RWPE1 (cell line): ENCODE data around the gene ERFL.

ENCODE experiments used
- CTCF ChIA-PET: fragments of 350-600 bp; sonication (Branson Sonifier 250); formaldehyde crosslinking; extraction: SDS; loops from one replicate; lab custom pipeline; 2021; lab: Yijun Ruan, JAX
- POLR2A ChIA-PET: fragments of 400-600 bp; formaldehyde crosslinking; extraction: SDS; loops from one replicate; lab custom pipeline; 2020; ENCODE audit warnings: antibody characterized with exemption; ENCODE audit not compliant: low non-redundant PET; lab: Yijun Ruan, JAX
- DNase-seq: peaks from one replicate; pipeline ENCODE4 v3.0.0; 2012; ENCODE audit warnings: low spot score
- H3K27ac ChIP-seq: fragments of 450-650 bp; 2 replicates; pipeline ENCODE4 v1.5.1; 2017
- TF ChIP-seq, protein P1 (sequence below): fragments of 450-650 bp; conservative IDR thresholded peaks from 2 replicates; pipeline ENCODE4 v1.5.1; 2017; ENCODE audit warnings: low read depth, mild to moderate bottlenecking

Gene ERFL

DNA sequence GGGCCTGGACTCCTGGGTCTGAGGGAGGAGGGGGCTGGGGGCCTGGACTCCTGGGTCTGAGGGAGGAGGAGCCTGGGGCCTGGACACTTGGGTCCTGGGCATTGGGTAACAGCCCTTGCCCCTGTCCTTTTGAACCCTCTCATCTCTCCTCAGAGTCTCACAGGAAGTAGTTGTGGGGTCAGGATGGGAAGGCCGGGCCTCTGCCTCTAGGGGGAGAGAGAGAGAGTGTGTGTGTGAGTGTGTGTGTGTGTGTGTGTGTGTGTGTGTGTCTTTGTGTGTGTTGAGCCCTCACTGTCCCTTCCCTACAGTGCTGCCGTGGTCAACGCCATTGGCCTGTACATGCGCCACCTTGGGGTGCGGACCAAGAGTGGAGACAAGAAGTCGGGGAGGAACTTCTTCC is 34.4 kb downstream of the ERFL start:
- TF ChIP-seq, protein P1, sequence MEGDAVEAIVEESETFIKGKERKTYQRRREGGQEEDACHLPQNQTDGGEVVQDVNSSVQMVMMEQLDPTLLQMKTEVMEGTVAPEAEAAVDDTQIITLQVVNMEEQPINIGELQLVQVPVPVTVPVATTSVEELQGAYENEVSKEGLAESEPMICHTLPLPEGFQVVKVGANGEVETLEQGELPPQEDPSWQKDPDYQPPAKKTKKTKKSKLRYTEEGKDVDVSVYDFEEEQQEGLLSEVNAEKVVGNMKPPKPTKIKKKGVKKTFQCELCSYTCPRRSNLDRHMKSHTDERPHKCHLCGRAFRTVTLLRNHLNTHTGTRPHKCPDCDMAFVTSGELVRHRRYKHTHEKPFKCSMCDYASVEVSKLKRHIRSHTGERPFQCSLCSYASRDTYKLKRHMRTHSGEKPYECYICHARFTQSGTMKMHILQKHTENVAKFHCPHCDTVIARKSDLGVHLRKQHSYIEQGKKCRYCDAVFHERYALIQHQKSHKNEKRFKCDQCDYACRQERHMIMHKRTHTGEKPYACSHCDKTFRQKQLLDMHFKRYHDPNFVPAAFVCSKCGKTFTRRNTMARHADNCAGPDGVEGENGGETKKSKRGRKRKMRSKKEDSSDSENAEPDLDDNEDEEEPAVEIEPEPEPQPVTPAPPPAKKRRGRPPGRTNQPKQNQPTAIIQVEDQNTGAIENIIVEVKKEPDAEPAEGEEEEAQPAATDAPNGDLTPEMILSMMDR = no peak
- 0 out of 2 replicates have a peak overlapping the region, but pooled peaks have one; percentile 21 for H3K27ac ChIP-seq
- POLR2A ChIA-PET = no interaction called here
- CTCF ChIA-PET = no interaction called here
- DNase-seq = no peak

DNA sequence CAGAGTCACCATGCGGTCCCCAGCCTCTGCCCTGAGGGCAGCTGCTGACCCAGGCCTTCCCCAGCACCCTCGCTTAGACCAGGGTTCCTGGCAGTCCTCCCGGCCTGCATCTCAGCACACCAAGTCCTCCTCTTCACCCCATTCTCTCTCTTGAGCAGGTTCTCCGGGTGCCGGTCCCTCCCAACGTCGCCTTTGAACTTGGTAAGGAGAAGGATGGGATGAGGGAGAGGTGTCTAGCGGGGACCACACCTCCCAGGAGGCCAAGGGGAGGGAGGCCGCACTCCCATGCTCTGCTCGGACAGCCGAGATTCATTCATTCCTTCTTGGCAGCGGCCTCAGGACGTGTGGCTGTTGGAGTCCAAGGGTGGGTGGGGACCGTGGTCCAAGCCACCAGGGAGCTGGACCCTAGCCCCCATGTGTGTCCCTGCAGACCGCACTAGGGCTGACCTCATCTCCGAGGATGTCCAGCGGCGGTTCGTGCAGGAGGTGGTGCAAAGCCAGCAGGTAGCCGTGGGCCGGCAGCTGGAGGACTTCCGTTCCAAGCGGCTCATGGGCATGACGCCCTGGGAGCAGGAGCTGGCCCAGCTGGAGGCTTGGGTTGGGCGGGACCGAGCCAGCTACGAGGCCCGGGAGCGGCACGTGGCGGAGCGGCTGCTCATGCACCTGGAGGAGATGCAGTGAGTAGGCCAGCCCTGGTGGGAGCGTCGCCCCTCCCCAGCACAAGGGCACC is 35.9 kb downstream of the ERFL start:
- CTCF ChIA-PET = interaction anchor here (1.9 kb wide), 1 partner anchor 19 kb away, joined by 4 read pairs; no protein-coding TSS in a partner anchor
- POLR2A ChIA-PET = no interaction called here
- DNase-seq = no peak
- H3K27ac ChIP-seq = 0 out of 2 replicates have a peak overlapping the region, but pooled peaks have one; percentile 6
- TF ChIP-seq, protein P1 = no peak

DNA sequence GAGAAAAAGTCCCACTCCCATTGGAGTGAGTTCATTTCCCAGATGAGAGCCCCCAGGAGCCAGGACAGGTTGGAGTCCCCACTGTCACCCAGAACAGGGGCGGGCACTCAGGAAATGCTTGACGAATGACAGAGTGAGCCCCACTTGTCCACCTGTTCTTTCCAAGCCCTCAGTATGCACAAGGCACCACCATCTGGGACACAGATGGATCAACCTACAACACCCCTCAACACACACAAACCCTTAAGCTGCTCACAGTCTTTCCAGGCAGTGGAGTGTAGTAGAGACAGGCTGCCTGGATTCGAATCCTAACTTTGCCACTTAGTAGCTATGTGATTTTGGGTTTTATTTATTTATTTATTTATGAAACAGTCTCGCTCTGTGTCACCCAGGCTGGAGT is 37.3 kb downstream of the ERFL start:
- ChIA-PET CTCF (interaction anchor here (0.7 to 1.9 kb wide), 2 partner anchors 18 to 21 kb away, joined by 3 to 4 read pairs; no protein-coding TSS in a partner anchor), POLR2A (no interaction called here)
- TF ChIP-seq, protein P1 = no peak
- H3K27ac ChIP-seq = no peak overlapping the region
- no peak for DNase-seq

DNA sequence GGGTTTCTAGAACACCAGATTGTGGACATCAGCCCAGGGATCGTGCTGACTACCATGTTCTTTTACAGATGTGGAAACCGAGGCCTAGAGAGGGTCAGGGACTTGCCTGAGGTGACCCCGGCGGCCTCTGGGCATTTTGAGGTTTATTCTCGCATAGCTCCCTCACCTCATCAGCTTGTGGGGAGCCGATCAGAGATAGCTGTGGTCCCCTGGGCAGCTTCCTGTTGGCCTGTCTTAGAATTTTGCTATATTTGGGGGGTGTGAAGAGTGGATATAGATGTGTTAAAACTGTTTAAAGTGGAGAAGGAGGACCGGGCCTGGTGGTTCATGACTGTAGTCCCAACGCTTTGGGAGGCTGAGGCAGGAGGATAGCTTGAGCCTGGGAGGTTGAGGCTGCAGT is 38.4 kb downstream of the ERFL start:
- ChIA-PET POLR2A (no interaction called here), CTCF (interaction anchor here (1.2 kb wide), 1 partner anchor 27 kb away, joined by 3 read pairs; no protein-coding TSS in a partner anchor)
- TF ChIP-seq, protein P1 = no peak
- peak overlapping the region; percentile 91; the same call in 1 of the 2 replicates for H3K27ac ChIP-seq
- no peak for DNase-seq

DNA sequence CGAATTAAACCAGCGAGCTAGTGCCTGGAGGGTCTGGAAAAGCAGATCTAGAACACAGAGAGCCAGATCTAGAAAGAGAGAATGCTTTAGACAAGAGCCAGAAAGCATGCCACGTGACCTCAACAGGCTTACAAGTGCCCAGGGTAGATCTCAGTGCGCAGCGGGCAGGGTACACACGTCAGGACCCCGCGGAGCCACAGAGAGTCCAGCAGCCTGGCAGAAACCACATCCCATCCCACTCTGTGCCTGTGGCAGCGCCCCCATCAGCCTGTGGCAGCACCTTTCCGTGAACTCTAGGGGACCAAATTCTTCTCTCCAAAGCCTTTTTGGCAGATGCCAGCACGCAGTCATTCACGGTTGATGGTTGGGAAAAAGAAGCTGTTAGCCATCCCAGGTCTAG is 39.3 kb downstream of the ERFL start:
- CTCF ChIA-PET = no interaction called here
- DNase-seq = no peak
- H3K27ac ChIP-seq = peak overlapping the region; percentile 91
- TF ChIP-seq, protein P1 = no peak
- POLR2A ChIA-PET = interaction anchor here (0.5 kb wide), 1 partner anchor 1463 kb away, joined by 3 read pairs; the partner anchor contains the start of gene SERTAD1

DNA sequence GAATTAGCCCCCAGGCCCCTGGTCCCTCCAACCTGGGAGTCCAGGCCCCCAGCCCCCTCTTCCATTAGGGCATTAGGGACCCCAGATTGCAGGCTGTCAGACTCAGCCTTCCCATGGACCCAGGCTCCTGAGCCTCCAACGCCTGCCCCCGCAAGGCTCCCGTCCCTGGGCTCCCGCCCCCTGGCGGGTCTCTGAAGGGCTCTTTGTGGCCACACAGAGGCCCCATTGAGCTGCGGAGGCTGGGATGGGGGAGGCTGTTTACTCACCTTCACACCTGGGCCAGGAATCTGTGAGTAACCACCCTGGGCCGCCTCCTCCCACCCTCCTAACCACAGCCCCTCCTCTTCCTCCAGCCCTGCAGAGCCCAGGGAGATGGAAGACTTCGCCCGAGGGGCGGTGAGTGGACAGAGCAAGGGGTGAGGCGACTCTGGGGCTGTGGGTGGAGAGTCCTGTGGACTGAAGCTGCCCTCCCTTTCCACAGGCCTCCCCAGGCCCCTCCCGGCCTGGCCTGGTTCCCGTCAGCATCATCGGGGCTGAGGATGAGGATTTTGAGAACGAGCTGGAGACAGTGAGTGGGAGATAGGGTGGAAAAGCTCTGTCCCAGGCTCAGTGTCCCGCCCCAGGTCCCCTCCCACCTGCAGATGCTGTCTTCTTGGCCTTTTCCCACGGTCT is 40.4 kb downstream of the ERFL start:
- ChIA-PET CTCF (interaction anchor here (0.6 to 2.3 kb wide), 4 partner anchors 15 to 69 kb away, joined by 3 to 14 read pairs (median 4); no protein-coding TSS in a partner anchor), POLR2A (no interaction called here)
- peak; percentile 96 for DNase-seq

More for the DNA sequence above, 40.4 kb downstream of the ERFL start:
- peak overlapping the region; percentile 91 for H3K27ac ChIP-seq
- TF ChIP-seq, protein P1 = no peak
